Measurements from ENCODE around the gene SPAG16. TPM values are rescaled to one million over a fixed set of nuclear protein-coding genes. Genes with fewer than 3 reads are reported as not detected.
A peak's percentile ranks its signal among the peaks of the same experiment; 100 is the strongest.

Gene SPAG16
- total RNA-seq, 1 experiment from 2014 or later, result 17.2 TPM

DNA sequence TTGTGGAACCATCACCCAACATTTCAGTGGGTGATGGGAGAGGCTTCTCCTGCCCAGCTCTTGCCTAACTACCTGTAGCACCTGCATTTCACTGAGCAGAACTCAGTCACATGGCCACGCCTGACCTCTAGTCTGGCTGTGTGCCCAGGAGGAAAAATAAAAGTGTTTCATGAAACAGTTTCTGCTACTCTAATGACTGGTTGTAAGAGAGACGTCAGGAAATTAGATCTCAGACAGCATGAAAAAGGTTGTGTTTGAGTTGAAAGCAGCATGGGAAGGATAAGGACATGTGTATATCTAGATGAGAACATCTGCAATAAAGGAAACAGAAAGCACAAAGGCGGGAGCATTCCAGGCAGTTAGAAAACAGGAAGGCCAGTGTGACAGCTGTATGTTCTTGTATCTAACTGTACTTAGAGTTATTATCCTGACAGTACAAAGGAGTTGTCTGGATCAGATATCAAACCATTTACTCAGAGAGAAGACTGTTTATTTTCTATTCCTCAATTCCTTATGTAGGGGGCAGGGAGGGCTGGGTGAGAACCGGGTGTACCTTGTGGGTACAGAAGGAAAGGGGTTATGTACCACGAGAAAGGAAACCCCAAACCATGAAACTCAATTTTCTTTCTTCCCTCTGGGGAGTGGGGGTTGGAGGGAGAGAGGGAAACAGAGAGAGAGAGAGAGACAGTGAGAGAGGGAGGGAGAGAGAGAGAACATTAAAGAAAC, 819.2 kb downstream of the SPAG16 start:
- Histone ChIP-seq H3K27ac (ENCODE audit: low read length) (no peak overlapping the region), H3K9me2 (replicated peaks; ENCODE audit: low read length) (no peaks in the 10 kb centered on the region), H3K4me3 (ENCODE audit: low read length) (no peak overlapping the region), H3K36me3 (ENCODE audit: low read depth, low read length) (no peaks in the 10 kb centered on the region), H3K9me3 (ENCODE audit: low read length) (no peaks in the 10 kb centered on the region), H3K4me1 (ENCODE audit: insufficient read depth, low read length) (peaks cover 5% of the 10 kb centered on the region; the same call in 1 of the 2 replicates), H3K9ac (ENCODE audit: low read length) (no peak overlapping the region), H4K20me1 (ENCODE audit: low read length) (no peaks in the 10 kb centered on the region), H3K27me3 (ENCODE audit: low read length) (no peaks in the 10 kb centered on the region), H3K4me2 (ENCODE audit: low read length) (no peak overlapping the region), H2AFZ (ENCODE audit: low read length) (no peak overlapping the region), H3F3A (ENCODE audit: low read length, unreplicated experiment) (no peaks in the 10 kb centered on the region), H3K79me2 (ENCODE audit: low read length) (no peaks in the 10 kb centered on the region)
- ChIA-PET POLR2A (ENCODE audit: unreplicated experiment) (no interaction called here), CTCF (no interaction called here)
- TF ChIP-seq EZH2 (IDR thresholded peaks at IDR 0.05; ENCODE audit: low read length, unreplicated experiment) (no peak), EZH2phosphoT487 (IDR thresholded peaks at IDR 0.05; ENCODE audit: borderline replicate concordance, low read length) (no peak)
- BruUV-seq (replicated peaks), result no TSS peak
- ATAC-seq (no peak; the same call in 1 of the 2 replicates), DNase-seq (peak; percentile 39)
- intact Hi-C loops (cut with micrococcal nuclease), result no loop called here

DNA sequence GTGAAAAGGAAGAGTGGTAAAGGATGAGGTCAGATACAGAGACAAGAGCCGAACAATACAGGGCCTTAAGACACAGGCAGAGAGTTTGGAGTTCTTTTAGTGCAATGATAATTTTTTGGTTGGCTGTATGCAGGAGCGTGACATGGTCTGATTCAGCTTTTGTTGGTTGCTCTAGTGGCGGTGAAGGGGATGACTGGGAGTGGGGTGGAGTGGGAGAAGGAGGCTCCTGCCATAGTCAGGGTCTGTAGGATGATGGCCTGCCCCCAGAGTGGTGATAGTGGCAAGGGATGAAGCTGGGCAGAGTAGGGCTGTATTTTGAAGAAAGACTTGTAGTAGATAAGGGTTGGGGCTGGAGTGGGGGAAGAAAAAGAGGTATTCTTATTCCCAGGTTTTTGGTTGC, 820.0 kb downstream of the SPAG16 start:
- Histone ChIP-seq H3K9ac (ENCODE audit: low read length) (no peak overlapping the region), H3K4me1 (ENCODE audit: insufficient read depth, low read length) (peaks cover 5% of the 10 kb centered on the region; the same call in 1 of the 2 replicates), H3K36me3 (ENCODE audit: low read depth, low read length) (no peaks in the 10 kb centered on the region), H2AFZ (ENCODE audit: low read length) (no peak overlapping the region), H3K27ac (ENCODE audit: low read length) (no peak overlapping the region), H3K9me3 (ENCODE audit: low read length) (no peaks in the 10 kb centered on the region), H3K9me2 (replicated peaks; ENCODE audit: low read length) (no peaks in the 10 kb centered on the region), H3K4me2 (ENCODE audit: low read length) (no peak overlapping the region), H3F3A (ENCODE audit: low read length, unreplicated experiment) (no peaks in the 10 kb centered on the region), H3K27me3 (ENCODE audit: low read length) (no peaks in the 10 kb centered on the region), H4K20me1 (ENCODE audit: low read length) (no peaks in the 10 kb centered on the region), H3K79me2 (ENCODE audit: low read length) (no peaks in the 10 kb centered on the region), H3K4me3 (ENCODE audit: low read length) (no peak overlapping the region)
- TF ChIP-seq EZH2 (IDR thresholded peaks at IDR 0.05; ENCODE audit: low read length, unreplicated experiment), result no peak
- no peak for TF ChIP-seq EZH2phosphoT487 (IDR thresholded peaks at IDR 0.05; ENCODE audit: borderline replicate concordance, low read length)
- intact Hi-C loops (cut with micrococcal nuclease), result no loop called here
- POLR2A ChIA-PET (ENCODE audit: unreplicated experiment), result no interaction called here
- CTCF ChIA-PET, result no interaction called here
- ATAC-seq (no peak; the same call in 1 of the 2 replicates), DNase-seq (no peak)
- no TSS peak for BruUV-seq (replicated peaks)

DNA sequence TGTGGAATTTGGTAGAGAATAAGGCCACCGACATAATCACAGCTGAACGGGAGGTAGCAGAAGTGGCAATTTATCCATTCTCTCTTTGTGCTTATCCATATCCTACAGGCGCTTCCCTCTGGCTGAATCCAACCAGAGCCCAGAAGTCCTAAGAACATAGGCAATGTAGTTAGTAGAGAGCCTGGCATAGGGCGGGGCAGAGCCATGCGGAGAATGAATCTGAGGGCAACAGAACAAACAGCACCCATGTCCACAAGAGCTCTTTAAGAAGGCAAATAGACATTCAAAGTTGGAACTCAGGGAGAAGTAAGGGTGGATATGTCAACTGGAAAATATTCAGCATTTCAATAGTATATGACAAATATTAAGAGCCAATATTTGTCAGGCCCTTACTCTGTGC, 820.7 kb downstream of the SPAG16 start:
- H3K9ac ChIP-seq (ENCODE audit: low read length), result no peak overlapping the region
- no peak overlapping the region for H3K27ac ChIP-seq (ENCODE audit: low read length)
- no peak overlapping the region for H3K4me3 ChIP-seq (ENCODE audit: low read length)
- peaks cover 5% of the 10 kb centered on the region; the same call in 1 of the 2 replicates for H3K4me1 ChIP-seq (ENCODE audit: insufficient read depth, low read length)
- POLR2A ChIA-PET (ENCODE audit: unreplicated experiment), result no interaction called here
- H4K20me1 ChIP-seq (ENCODE audit: low read length), result no peaks in the 10 kb centered on the region
- BruUV-seq (replicated peaks), result no TSS peak
- H3K4me2 ChIP-seq (ENCODE audit: low read length), result no peak overlapping the region
- DNase-seq (no peak), ATAC-seq (no peak)
- H3K27me3 ChIP-seq (ENCODE audit: low read length), result no peaks in the 10 kb centered on the region
- no peaks in the 10 kb centered on the region for H3K9me3 ChIP-seq (ENCODE audit: low read length)
- intact Hi-C loops (cut with micrococcal nuclease), result no loop called here
- H2AFZ ChIP-seq (ENCODE audit: low read length), result no peak overlapping the region
- H3K36me3 ChIP-seq (ENCODE audit: low read depth, low read length), result no peaks in the 10 kb centered on the region
- no peaks in the 10 kb centered on the region for H3K9me2 ChIP-seq (replicated peaks; ENCODE audit: low read length)
- TF ChIP-seq EZH2 (IDR thresholded peaks at IDR 0.05; ENCODE audit: low read length, unreplicated experiment) (no peak), EZH2phosphoT487 (IDR thresholded peaks at IDR 0.05; ENCODE audit: borderline replicate concordance, low read length) (no peak)
- TF ChIP-seq, protein P1, sequence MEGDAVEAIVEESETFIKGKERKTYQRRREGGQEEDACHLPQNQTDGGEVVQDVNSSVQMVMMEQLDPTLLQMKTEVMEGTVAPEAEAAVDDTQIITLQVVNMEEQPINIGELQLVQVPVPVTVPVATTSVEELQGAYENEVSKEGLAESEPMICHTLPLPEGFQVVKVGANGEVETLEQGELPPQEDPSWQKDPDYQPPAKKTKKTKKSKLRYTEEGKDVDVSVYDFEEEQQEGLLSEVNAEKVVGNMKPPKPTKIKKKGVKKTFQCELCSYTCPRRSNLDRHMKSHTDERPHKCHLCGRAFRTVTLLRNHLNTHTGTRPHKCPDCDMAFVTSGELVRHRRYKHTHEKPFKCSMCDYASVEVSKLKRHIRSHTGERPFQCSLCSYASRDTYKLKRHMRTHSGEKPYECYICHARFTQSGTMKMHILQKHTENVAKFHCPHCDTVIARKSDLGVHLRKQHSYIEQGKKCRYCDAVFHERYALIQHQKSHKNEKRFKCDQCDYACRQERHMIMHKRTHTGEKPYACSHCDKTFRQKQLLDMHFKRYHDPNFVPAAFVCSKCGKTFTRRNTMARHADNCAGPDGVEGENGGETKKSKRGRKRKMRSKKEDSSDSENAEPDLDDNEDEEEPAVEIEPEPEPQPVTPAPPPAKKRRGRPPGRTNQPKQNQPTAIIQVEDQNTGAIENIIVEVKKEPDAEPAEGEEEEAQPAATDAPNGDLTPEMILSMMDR (conservative IDR thresholded peaks at IDR 0.05; ENCODE audit: low read depth, low read length), result no peak
- no peaks in the 10 kb centered on the region for H3K79me2 ChIP-seq (ENCODE audit: low read length)
- CTCF ChIA-PET, result no interaction called here
- H3F3A ChIP-seq (ENCODE audit: low read length, unreplicated experiment), result no peaks in the 10 kb centered on the region
